Panc1 (cell line): Measurements from ENCODE around the gene TRAK1. TPM values are rescaled to one million over a fixed set of nuclear protein-coding genes. Genes with fewer than 3 reads are reported as not detected.

Experiments
- ATAC-seq: fragments of 200-7000 bp; cut with Tn5 transposase; 2 replicates; pipeline ENCODE4 v1.9.1; 2020; ENCODE audit warnings: mild to moderate bottlenecking, moderate library complexity
- BruUV-seq: library from RNA; stranded (reverse); fragments of 400-500 nt; replicated peaks from 2 replicates; lab custom pipeline; 2021; lab: Mats Ljungman, UMichigan
- CTCF ChIA-PET: fragments of 300-600 bp; sonication (Branson Sonifier 250); formaldehyde crosslinking; loops from one replicate; lab custom pipeline; 2022; ENCODE audit warnings: antibody characterized with exemption; lab: Charles Lee
- POLR2A ChIA-PET: fragments of 300-600 bp; sonication (Branson Sonifier 250); formaldehyde crosslinking; loops from one replicate; lab custom pipeline; 2022; ENCODE audit warnings: antibody characterized with exemption; lab: Charles Lee
- DNase-seq: peaks from one replicate; pipeline ENCODE4 v3.0.0-alpha.2; 2010; ENCODE audit warnings: low read depth, low spot score
- H3K27ac ChIP-seq: 2 replicates; pipeline ENCODE4 v1.5.1; 2011; ENCODE audit warnings: mild to moderate bottlenecking, low read length, inconsistent platforms
- H3K27me3 ChIP-seq: fragments of 200-500 bp; sonication (Bioruptor generic); 2 replicates; pipeline ENCODE4 v1.6.0; 2014; ENCODE audit warnings: low read length, inconsistent platforms; ENCODE audit not compliant: control insufficient read depth, insufficient read depth
- H3K36me3 ChIP-seq: fragments of 200-500 bp; sonication (Bioruptor generic); 2 replicates; pipeline ENCODE4 v1.5.1; 2014; ENCODE audit warnings: inconsistent platforms, mild to moderate bottlenecking, low read length, moderate library complexity; ENCODE audit not compliant: control insufficient read depth, insufficient read depth
- H3K4me1 ChIP-seq: 2 replicates; pipeline ENCODE4 v1.5.1; 2011; ENCODE audit warnings: inconsistent platforms, mild to moderate bottlenecking, low read length, moderate library complexity; ENCODE audit not compliant: control insufficient read depth, insufficient read depth
- H3K4me3 ChIP-seq, 2 experiments: 2 replicates each; pipeline ENCODE4 v1.5.1; 2011 to 2012; ENCODE audit warnings: low read depth in 2 of 2, low read length in 2 of 2, mild to moderate bottlenecking in 2 of 2, inconsistent platforms in 1 of 2, moderate library complexity in 1 of 2
- H3K9me3 ChIP-seq: fragments of 200-500 bp; sonication (Bioruptor generic); 2 replicates; pipeline ENCODE4 v1.5.1; 2014; ENCODE audit warnings: low read depth, mild to moderate bottlenecking, inconsistent platforms, low read length, moderate library complexity; ENCODE audit not compliant: control insufficient read depth, insufficient read depth
- CTCF ChIP-seq: fragments of 450-650 bp; IDR thresholded peaks from 2 replicates; pipeline ENCODE4 v1.5.1; 2017; ENCODE audit warnings: mild to moderate bottlenecking
- POLR2AphosphoS5 ChIP-seq: IDR thresholded peaks from 2 replicates; pipeline ENCODE4 v1.6.1; 2012; ENCODE audit warnings: mild to moderate bottlenecking, low read depth, low read length, moderate library complexity
- REST ChIP-seq, 2 experiments: IDR thresholded peaks; 2 replicates each; pipeline ENCODE4 v1.6.1; 2011 to 2012; ENCODE audit warnings: low read depth in 2 of 2, control low read depth in 1 of 2, low read length in 1 of 2, mild to moderate bottlenecking in 1 of 2, moderate library complexity in 1 of 2; ENCODE audit not compliant: insufficient read depth in 1 of 2
- SIN3A ChIP-seq: IDR thresholded peaks from 2 replicates; pipeline ENCODE4 v1.6.1; 2012; ENCODE audit warnings: low read depth, mild to moderate bottlenecking, low read length, moderate library complexity, borderline replicate concordance; ENCODE audit not compliant: insufficient read depth
- TCF7L2 ChIP-seq: IDR thresholded peaks from 2 replicates; pipeline ENCODE4 v1.6.1; 2011; ENCODE audit warnings: mild to moderate bottlenecking, low read depth, low read length, inconsistent platforms
- in situ Hi-C: cut with HindIII; loops from 2 replicates; pipeline ENCODE4 v1.10.0; 2016; ENCODE audit warnings: low sequenced_read_pairs, low pct_unique_long_range_greater_than_20kb
- intact Hi-C: fragments of 100-400 bp; cut with micrococcal nuclease; formaldehyde crosslinking; loops from one replicate; pipeline ENCODE4 v1.10.0; 2022; ENCODE audit not compliant: unreplicated experiment
- total RNA-seq: library from RNA; stranded (reverse); gene quantifications from one replicate; pipeline ENCODE4 v1.2.1, GENCODE V29; 2021; ENCODE audit not compliant: unreplicated experiment

The TRAK1 gene
- total RNA-seq, 1 experiment from 2014 or later, result 38.4 TPM

DNA sequence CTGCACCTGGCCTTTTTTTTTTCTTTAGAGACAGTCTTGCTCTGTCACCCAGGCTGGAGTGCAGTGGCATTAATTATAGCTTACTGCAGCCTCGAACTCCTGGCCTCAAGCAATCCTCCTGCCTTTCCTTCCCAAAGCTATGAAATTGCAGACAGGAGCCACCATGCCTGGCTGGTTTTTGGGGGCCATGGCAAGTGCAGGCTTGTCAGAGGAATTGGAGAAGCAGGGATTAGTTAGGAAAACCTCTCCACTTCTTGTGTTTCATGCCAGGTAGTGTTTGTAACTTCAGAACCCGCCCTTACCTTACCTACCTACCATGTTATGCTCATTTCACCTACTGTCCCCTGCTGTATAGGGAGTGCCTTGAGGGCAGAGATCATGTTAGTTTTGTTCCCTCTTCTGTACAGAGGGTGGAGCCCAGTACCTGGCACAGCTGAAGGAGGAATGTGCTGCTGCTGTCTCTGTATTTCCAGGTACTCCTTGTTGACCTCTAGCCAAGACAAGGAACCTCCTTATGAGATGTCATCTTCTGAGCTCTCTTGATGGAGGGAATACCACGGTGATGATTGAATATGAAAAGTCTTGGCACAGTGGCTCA, 43.8 kb downstream of the TRAK1 start:
- Histone ChIP-seq H3K27me3 (no peaks in the 10 kb centered on the region), H3K4me3 (no peak overlapping the region), H3K36me3 (no peaks in the 10 kb centered on the region), H3K27ac (no peak overlapping the region), H3K4me1 (0 out of 2 replicates have a peak, but pooled peaks cover 4% of the 10 kb centered on the region), H3K9me3 (no peaks in the 10 kb centered on the region)
- ATAC-seq, result no peak
- POLR2A ChIA-PET, result no interaction called here
- no TSS peak for BruUV-seq
- intact Hi-C loops, result no loop called here
- in situ Hi-C loops, result no loop called here
- no peak for DNase-seq
- no peak for TF ChIP-seq CTCF
- TF ChIP-seq POLR2AphosphoS5, result no peak
- TF ChIP-seq SIN3A, result no peak
- TF ChIP-seq REST (IDR thresholded peaks at IDR 0.05; ENCODE audit: insufficient read depth in 1 of 2, low read depth in 2 of 2, low read length in 1 of 2), result no peak
- TF ChIP-seq TCF7L2, result no peak
- CTCF ChIA-PET, result no interaction called here

- BruUV-seq, result no TSS peak
- Histone ChIP-seq H3K9me3 (no peaks in the 10 kb centered on the region), H3K4me3 (no peak overlapping the region), H3K36me3 (no peaks in the 10 kb centered on the region), H3K4me1 (no peaks in the 10 kb centered on the region), H3K27me3 (no peaks in the 10 kb centered on the region), H3K27ac (no peak overlapping the region)
- ChIA-PET POLR2A (no interaction called here), CTCF (no interaction called here)
- no peak for ATAC-seq
- TF ChIP-seq SIN3A (no peak), REST (IDR thresholded peaks at IDR 0.05; ENCODE audit: insufficient read depth in 1 of 2, low read depth in 2 of 2, low read length in 1 of 2) (no peak), POLR2AphosphoS5 (no peak), CTCF (no peak), TCF7L2 (no peak)
- DNase-seq, result no peak
- intact Hi-C loops (no loop called here), in situ Hi-C loops (no loop called here)
These were observed 48.7 kb downstream of the TRAK1 start for GRCh38 chr3:42139621-42140453.
